Stimulated activated CD4-positive, alpha-beta T cell treated with anti-CD3 and anti-CD28 coated beads, Interleukin-1b, Interleukin-23, amount 100 ng/mL, for 24 hours (primary cell): Measurements from ENCODE around the gene ADAM12.
"Not testable (repeated sequence)": the region's sequence is repeated elsewhere in the genome, so short reads cannot be mapped to it uniquely, and the experiment has no call there.

Experiments used
- DNase-seq, 4 experiments: peaks; one replicate each; pipeline ENCODE4 v3.0.0-alpha.2; 2020; ENCODE audit warnings: low read depth in 4 of 4, low spot score in 1 of 4

The ADAM12 gene

DNA sequence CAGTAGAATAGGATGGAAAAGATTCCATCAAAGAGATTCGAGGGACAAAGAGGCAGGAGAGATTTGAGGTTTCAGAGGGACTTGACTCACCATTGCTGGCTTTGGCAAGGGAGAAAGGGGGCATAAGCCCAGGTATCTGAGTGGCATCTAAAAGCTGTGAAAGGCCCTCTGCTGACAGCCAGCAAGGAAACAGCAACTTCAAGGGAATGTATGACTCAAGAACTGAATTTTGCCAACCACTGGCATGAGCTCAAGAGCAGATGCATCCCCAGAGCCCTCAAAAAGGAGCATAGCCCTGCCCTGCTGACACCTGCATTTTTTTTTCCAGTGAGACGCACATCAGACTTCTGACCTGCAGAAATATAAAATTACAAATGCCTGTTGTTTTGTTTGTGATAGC is 19.6 kb upstream of the ADAM12 start:
- no peak for DNase-seq

DNA sequence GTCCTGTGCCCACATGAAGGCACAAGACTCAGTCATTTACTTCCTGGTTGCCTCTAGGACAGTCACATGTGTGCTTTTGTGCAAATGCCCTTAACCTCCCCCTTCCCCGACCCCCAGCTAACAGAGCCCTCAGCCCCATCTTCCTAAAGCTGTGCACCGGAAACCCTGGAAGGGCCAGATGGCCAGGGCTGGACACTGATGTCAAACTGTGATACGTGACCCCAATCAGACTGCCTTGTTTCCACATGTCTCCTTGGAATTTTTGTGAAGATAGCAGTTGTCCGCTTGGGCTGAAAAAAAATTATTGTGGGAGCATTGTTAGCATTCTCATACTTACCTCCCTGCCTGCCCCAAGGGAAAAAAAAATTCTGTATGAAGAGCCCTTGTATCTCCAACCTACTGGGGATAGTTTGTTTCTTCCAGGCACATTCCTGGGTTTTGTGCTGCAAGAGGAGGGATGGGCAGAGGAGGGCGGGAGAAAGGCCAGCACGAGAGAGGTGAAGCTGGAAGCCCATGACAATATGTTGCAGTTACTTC is 17.0 kb upstream of the ADAM12 start:
- DNase-seq: no peak

DNA sequence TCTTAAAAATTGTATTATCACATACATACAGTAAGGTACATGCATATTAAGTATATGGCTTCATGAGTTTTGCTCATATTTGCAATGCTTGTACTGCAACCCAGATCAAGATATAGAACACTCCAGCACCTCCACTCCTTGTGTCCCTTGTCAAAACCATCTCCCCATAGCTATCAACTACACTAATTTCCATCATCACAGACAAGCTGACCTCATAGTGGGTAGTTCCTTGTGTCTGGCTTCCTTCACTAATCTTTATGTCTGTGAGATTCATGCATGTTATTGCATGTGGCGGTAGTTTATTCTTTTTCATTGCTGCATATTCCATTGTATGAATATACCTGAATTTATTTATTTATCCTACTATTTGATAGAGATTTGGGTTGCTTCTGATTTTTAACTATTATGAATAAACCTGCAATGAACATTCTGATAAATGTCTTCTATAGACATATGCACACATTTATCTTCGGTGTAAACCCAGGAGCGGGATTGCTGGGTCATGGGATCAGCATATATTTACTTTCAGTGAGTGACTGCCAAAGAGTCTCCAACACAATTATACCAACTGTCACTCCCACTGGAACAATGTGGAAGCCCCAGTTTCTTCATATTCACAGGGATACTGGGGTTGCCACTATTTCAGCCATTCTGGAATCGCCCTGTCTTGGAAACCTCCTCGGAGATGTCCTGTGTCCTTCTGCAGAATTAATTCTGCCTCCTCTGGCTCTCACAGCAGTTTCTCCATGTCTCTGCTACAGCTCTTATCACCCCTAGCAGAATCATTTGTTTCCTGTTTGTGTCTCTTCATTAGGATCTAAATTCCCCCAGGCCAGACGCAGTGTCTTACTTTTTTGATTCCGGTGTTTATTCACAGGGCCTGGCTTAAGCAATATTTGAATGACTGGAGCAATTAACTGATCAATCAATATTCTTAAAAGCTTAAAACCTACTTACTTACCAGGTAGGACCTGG is 14.7 kb upstream of the ADAM12 start:
- DNase-seq: no peak

DNA sequence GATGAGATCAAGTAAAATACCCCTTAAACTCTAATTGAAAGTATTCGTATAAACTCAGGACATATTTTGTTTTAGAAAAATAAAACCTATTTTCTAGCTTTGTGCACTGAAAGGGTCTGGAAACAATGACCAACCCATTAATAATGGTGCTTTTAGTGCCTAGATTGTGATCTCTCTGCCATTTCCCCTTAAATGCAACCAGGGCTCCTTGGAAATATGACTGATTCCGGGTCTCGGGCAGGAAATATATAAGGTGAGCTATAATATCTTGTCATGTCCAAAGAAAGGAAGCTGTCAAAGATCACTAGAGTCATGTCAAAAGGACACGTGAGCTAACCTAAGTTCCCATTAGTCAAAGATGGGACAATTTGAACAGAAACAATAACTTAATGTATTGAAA is 12.4 kb upstream of the ADAM12 start:
- no peak for DNase-seq

DNA sequence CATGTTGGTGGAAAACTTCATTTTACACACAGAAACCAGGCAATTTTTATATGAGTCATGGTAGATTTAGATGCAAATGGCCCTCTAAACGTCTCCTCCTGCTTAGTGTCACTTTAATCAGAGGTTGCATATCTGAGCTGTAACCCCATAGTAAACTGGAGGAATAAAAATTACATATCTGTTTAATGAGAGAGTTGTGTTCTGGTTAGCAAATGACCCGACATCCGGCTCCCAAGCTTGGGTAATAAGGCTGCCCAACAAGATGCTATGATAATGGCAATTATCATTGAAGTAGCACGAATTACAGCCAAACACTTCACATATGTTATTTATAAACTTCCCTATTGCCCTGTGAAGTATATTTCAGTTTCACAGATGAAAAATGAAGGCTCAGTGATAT is 10.6 kb upstream of the ADAM12 start:
- no peak for DNase-seq

DNA sequence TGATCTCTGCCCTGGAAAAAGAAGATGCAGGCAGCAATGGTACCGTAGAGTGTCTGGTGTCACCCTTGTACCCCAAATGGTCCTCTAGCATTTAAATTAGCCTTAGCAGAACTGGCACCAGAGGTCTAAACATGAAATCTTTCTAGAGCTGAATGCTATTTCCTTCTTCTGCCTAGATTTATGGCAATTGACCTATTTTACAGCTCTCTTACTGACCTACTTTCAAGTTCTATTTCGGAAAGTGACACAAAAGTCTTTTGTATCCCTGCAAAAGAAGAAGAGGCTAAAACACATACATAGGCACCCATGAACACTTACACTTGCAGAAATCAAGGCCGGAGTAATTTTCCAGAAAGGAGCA is 10.1 kb upstream of the ADAM12 start:
- DNase-seq: no peak

DNA sequence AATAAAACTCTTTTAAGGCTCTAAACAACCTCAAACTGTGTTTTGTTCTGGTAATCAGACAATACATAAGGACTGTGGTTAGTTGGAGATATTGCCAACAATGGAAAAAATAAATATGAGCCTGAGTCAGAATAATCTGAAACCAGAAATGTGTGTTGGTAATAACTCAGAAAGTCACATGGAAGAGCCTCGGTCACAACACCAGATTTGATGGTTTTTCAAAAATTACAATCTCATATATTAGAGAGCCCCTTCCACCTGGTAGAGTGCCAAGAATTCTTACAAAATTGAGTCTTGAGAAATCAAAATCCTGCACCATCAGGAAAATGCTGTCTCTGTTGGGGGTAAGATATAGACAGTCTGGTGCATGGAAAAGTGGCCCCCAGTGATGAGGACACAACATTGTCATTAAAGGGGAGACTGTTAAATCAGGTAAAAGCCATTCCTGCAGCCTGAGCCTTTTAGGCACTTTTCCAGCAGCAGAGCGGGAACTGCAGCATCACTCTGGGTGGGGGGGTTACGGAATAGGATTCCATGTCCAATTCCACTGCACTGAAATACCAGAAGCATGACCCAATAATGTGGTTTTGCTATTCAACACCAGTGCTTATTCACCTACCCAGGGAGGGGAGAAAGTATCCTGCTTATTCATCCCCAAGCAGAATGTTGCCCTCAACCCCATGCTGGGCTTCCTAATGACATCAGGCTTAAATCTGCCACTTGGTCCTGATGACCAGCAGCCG is 9.5 kb upstream of the ADAM12 start:
- no peak for DNase-seq

DNA sequence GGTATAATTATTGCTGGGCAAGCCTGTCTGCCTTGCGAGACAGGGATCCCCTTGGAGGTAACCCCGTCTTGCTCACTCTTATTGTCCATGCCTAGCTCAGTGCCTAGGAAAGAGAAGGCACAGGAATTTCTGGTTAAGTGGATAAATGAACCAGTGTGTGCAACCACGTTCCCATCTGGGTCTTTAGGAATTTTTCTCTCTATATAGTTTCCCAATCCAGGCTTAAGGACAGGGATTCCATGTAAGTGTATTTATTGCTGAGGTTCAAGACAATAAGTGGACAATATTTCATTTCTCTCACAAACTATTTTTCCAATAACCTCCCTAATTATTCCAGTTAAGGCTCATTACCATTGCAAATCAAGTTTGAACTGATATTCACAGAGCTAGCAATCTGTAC is 8.9 kb upstream of the ADAM12 start:
- no peak for DNase-seq

DNA sequence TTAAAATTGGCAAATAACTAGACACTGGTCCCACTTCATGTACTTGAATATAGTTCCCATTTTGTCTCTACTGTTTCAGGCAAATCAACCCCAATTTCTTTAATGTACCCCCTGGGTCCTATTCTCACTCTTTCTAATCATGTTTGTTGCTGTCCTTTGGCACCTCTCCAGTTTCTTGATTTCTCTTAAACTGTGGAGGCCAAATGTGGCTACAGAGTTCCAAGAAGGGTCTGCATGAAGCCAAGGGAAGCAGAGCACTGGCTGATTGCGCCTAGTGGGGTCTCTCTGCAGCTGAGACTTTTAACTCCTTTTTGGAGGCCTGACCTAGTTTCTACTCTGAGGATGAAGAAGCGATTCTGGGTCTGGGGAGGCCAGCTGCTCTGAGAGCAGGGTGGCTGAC is 6.7 kb upstream of the ADAM12 start:
- no peak for DNase-seq

DNA sequence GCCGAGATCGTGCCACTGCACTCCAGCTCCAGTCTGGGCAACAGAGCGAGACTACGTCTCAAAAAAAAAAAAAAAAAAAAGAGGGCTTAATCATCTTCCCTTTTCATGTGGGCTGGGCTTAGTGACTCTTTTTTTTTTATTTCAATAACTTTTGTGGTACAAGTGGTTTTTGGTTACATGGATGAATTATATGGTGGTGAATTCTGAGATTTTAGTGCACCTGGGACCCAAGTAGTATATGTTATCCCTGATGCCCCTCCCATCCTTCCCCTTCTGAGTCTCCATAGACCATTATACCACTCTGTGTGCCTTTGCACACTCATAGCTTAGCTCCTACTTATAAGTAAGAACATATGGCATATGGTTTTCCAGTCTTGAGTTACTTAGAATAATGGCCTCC is 4.8 kb upstream of the ADAM12 start:
- DNase-seq: no peak

DNA sequence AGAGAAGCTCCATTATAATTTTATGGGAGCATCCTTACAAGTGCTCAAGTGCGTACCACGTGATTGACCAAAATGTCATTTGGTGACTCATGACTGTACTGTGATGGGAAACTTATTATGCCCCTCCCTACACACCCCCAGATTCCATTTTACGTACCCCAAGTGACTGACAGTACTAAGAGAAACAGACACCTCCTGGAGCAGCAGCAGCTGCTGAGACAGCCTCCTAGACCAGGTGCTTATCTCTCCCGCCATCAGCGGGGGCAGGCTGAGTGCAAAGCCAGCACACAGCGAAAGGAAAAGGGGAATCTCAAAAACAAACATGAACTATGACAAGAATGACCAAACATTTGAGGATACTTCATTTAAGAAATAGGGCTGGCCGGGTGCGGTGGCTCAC is 4.2 kb upstream of the ADAM12 start:
- no peak for DNase-seq

DNA sequence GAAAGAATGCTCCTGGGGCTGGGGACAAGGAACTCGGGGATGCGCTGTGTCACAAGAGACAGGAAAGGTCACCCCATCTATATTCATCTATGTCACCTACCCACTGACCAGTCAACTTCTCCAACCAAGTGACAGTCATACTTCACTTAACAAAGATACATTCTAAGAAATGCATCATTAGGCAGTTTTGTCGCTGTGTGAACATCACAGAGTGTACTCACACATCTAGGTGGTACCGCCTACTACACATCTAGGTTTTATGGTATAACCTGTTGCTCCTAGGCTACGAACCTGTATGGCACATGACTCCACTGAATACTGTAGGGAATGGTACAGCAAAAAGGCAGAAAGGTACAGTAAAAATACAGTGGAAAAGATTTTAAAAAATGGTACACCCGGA is 3.8 kb upstream of the ADAM12 start:
- no peak for DNase-seq

DNA sequence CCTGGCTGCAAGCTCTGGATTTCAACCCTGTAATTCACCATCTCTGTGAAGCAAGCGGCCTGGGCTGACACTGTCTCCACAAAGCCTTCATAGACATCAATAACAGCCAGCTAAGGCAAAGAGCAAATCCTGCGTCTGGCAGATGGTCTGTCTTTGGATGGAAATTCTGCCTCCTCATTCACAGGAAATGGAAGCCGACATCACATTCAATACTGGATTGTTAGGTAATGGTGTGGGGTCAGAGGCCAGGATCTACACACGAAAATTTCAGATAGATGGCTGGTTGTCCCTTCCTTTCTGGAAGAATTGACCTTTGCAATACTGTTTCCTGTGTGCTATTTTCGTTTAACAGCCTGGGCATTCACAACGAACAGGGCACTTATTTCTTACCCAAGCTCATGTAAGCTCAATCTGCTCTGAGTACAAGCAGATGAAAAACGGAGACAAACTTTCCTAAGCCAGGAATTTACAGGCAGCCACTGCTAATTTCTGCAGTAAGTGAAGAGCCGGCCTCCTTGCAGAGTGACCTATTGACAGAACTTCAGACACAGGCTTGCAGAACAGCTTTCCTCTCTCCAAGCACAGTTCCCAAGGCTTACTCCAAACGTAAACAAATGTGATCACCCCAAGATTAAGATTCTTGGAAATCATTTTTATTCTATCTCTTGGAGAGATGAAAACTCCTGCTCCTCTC is 3.1 kb upstream of the ADAM12 start:
- DNase-seq: no peak

DNA sequence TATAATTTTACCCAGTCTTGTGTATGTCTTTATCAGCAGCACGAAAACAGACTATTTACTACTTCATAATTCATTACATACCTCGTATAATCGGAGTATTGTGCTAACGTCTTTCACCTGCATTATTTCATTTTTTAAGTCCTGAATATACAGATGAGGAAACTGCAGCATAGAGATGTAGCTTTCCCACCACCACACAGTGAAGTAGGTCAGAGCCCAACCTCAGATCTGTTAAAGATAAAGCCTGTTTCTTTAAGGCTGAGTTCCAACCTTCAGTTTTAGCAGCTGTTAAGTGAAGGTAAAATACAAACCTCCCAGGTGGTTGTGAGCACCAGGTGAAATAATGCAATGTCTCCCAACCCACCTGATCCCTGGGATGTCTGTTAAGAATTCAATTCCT is 2.0 kb upstream of the ADAM12 start:
- no peak for DNase-seq

DNA sequence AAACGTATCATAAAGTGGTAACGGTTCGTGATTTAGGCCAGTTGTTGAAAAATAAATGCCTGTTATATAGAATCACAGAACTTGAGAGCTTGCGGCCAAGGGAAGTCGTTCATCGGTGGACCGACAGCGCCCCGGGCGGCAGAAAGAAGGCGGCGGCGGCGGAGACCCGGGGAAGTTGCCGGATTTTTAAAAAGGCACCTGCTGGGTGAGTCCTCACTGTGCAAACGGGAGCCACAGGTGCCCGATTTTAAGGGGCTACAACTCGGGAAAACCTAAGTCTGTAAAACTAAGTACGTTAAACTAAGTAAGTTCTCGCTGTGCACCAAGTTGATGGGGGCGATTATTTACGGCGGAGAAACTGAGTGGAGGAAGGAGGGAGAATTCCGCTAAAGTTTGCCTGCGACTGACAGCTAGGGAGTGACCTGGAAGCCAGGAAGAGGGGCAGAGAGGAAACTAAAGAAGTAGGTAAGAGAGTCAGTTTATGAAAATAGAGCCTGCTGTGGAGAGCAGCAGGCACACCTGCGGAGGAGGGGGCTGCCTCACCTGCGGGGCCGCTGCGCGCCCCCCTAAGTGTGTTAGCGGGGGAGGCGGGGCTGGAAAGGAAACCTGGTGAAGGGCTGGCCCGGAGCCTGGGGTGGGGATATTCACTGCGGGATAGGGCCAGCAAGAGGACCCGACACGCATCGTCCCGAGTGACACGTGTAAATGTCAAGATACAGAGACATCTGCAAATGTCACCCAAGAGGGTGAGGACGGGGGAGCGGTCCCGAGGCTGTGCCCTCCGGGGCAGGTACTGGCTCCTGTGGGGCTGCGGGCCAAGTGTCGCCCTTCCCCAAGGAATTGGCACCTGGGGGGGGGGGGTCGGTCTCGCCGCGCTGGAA is 996 bp downstream of the ADAM12 start:
- DNase-seq: peak in 3 of 4 experiments; percentile 6 to 31 (median 21)

DNA sequence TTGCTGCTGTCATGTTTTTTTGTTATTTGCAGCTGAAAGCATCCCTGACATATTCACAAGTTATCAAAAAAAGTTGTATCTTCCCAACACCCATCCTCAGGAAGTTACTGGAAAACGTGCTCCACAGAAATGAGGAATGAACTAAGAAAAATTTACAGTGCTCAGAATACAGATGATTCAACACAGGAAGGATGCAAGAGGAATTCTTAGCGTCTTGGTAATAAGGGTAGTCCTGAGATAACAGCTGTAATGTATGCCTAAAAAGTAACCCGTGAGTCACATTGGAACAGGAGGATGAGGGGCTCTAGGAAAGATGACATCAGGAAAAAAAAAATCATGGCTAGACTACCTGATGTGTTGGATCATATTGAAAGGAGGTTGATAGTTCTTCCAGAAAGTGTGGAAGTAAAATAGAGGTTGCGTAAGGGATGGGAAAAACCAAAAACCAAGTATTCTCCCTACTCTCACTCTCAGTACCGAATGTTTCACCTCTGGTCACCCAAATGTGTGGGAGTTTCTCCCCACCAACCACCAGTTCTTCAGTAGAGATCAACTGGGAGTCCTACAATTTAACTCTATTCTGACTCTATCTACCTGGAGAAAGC is 3.9 kb downstream of the ADAM12 start:
- no peak for DNase-seq

DNA sequence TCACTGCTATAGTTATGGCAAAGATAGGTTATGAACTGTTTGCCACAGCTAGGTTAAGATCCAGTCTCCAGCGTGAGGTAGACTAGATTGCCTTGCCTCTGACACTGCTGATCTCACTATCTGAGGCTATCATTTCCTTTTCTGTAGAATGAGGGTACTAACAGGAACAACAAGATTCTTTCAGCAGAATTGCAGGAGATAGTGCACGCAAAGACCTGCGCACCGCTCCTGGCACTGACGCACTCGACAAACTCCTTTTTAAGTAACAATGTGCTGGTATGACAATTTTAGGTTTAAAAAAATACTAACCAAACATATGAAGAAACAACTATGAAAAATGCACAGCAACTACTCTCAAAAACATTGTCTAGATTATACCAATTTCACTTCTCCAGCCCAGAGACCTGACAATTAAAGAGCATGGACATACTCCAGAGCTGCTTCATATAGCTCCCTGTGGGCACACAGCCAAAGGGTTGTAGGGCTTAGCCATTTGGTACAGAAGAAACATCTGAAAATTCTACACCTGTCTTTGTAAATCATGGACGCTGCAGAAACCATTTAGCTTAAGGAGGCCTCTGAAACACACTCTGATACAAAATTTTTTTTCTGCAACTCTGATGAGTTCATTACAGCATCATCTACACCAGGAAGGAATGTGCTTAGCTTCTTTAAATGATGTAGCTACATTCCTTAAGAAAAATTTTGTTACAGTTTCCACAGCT is 7.8 kb downstream of the ADAM12 start:
- DNase-seq: no peak

DNA sequence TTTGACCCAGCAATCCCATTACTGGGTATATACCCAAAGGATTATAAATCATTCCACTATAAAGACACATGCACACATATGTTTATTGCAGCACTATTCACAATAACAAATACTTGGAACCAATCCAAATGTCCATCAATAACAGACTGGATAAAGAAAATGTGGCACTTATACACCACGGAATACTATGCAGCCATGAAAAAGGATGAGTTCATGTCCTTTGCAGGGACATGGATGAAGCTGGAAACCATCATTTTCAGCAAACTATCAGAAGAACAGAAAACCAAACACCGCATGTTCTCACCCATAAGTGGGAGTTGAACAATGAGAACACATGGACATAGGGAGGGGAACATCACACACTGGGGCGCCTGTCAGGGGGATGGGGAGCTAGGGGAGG is 9.1 kb downstream of the ADAM12 start:
- DNase-seq: not testable (repeated sequence)

DNA sequence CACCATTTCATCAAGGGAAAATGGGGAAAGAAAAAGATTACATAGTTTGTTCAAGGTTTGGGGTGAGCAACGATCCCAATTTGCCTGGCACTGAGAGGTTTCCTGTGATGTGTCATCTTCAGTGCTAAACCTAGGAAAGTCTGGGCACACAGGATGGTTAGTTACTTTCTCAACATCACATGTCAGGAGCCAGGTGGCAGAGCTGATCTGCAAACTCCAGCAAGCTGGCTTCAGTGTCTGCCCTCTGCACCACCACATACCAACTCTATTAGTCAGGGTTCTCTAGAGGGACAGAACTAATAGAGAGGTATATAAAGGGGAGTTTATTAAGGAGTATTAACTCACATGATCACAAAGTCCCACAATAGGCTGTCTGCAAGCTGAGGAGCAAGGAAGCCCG is 11.3 kb downstream of the ADAM12 start:
- no peak for DNase-seq
